IPS-20b (cell line): ENCODE results near the gene BTBD19.
"Not testable (repeated sequence)": the region's sequence is repeated elsewhere in the genome, so short reads cannot be mapped to it uniquely, and the experiment has no call there.

Source experiments
- H3K27ac ChIP-seq: one replicate; pipeline ENCODE4 v1.5.1; 2013; ENCODE audit warnings: low read length
- H3K27me3 ChIP-seq: 2 replicates; pipeline ENCODE4 v1.6.1; 2013; ENCODE audit warnings: mild to moderate bottlenecking, low read length, inconsistent platforms; ENCODE audit not compliant: insufficient read depth
- H3K36me3 ChIP-seq: 2 replicates; pipeline ENCODE4 v1.6.1; 2013; ENCODE audit warnings: low read depth, mild to moderate bottlenecking, inconsistent platforms, low read length, moderate library complexity; ENCODE audit not compliant: insufficient read depth
- H3K4me1 ChIP-seq: 2 replicates; pipeline ENCODE4 v1.6.1; 2013; ENCODE audit warnings: mild to moderate bottlenecking, control low read depth, inconsistent platforms, low read length, moderate library complexity; ENCODE audit not compliant: insufficient read depth
- H3K4me3 ChIP-seq: 2 replicates; pipeline ENCODE4 v1.5.1; 2013; ENCODE audit warnings: mild to moderate bottlenecking, low read length, inconsistent platforms
- H3K9ac ChIP-seq: 2 replicates; pipeline ENCODE4 v1.6.1; 2013; ENCODE audit warnings: low read depth, mild to moderate bottlenecking, inconsistent platforms, low read length, moderate library complexity
- H3K9me3 ChIP-seq: 2 replicates; pipeline ENCODE4 v1.6.1; 2013; ENCODE audit warnings: mild to moderate bottlenecking, low read depth, low read length, inconsistent platforms; ENCODE audit not compliant: insufficient read depth

Gene BTBD19

GRCh38 chr1:44803312-44804095, 4.8 kb upstream of the BTBD19 start:
- Histone ChIP-seq H3K36me3 (peaks cover 29% of the 10 kb centered on the region), H3K27ac (no peak overlapping the region), H3K4me3 (no peak overlapping the region), H3K9ac (no peak overlapping the region), H3K9me3 (no peaks in the 10 kb centered on the region), H3K4me1 (peaks cover 21% of the 10 kb centered on the region), H3K27me3 (peaks cover 6% of the 10 kb centered on the region; the same call in 1 of the 2 replicates)

GRCh38 chr1:44805311-44806024, 2.9 kb upstream of the BTBD19 start:
- Histone ChIP-seq H3K27ac (no peak overlapping the region), H3K27me3 (peaks cover 6% of the 10 kb centered on the region; the same call in 1 of the 2 replicates), H3K9me3 (no peaks in the 10 kb centered on the region), H3K4me3 (no peak overlapping the region), H3K4me1 (peaks cover 31% of the 10 kb centered on the region), H3K36me3 (peaks cover 29% of the 10 kb centered on the region), H3K9ac (no peak overlapping the region)

- peak overlapping the region; percentile 85 for H3K27ac ChIP-seq
- H3K36me3 ChIP-seq = peaks cover 29% of the 10 kb centered on the region
- H3K4me1 ChIP-seq = peaks cover 31% of the 10 kb centered on the region
- no peak overlapping the region for H3K4me3 ChIP-seq
- H3K27me3 ChIP-seq = no peaks in the 10 kb centered on the region; the same call in 1 of the 2 replicates
- peak overlapping the region; percentile 81; the same call in 1 of the 2 replicates for H3K9ac ChIP-seq
- H3K9me3 ChIP-seq = no peaks in the 10 kb centered on the region
These were observed 2.2 kb upstream of the BTBD19 start for GRCh38 chr1:44806025-44806703.

- Histone ChIP-seq H3K27me3 (no peaks in the 10 kb centered on the region), H3K4me1 (peaks cover 31% of the 10 kb centered on the region), H3K9ac (peak within 1 kb of the TSS; percentile 81), H3K27ac (peak within 1 kb of the TSS; percentile 85), H3K36me3 (peaks cover 29% of the 10 kb centered on the region), H3K4me3 (peak within 1 kb of the TSS; percentile 37; the same call in 1 of the 2 replicates), H3K9me3 (no peaks in the 10 kb centered on the region)
These were observed 1.5 kb upstream of the BTBD19 start, which contains the start of gene DYNLT4 for GRCh38 chr1:44806704-44807363. DYNLT4 (minus strand) TSS chr1:44807351; CDS start chr1:44806668, 683 bp downstream.

GRCh38 chr1:44807364-44808062, 810 bp upstream of the BTBD19 start:
- peak overlapping the region; percentile 37; the same call in 1 of the 2 replicates for H3K4me3 ChIP-seq
- peaks cover 29% of the 10 kb centered on the region for H3K36me3 ChIP-seq
- H3K9me3 ChIP-seq = no peaks in the 10 kb centered on the region
- peak overlapping the region; percentile 85 for H3K27ac ChIP-seq
- no peaks in the 10 kb centered on the region for H3K27me3 ChIP-seq
- H3K4me1 ChIP-seq = peaks cover 29% of the 10 kb centered on the region; the same call in 1 of the 2 replicates
- H3K9ac ChIP-seq = peak overlapping the region; percentile 81

GRCh38 chr1:44808938-44809917, 905 bp downstream of the BTBD19 start:
- Histone ChIP-seq H3K27me3 (no peaks in the 10 kb centered on the region), H3K36me3 (peaks cover 15% of the 10 kb centered on the region), H3K4me3 (peak overlapping the region; percentile 13), H3K9ac (peak overlapping the region; percentile 67; the same call in 1 of the 2 replicates), H3K27ac (no peak overlapping the region), H3K9me3 (no peaks in the 10 kb centered on the region), H3K4me1 (peaks cover 29% of the 10 kb centered on the region; the same call in 1 of the 2 replicates)

GRCh38 chr1:44810101-44810761, 1.9 kb downstream of the BTBD19 start:
- Histone ChIP-seq H3K9me3 (no peaks in the 10 kb centered on the region), H3K27ac (no peak overlapping the region), H3K4me3 (no peak overlapping the region), H3K4me1 (peaks cover 29% of the 10 kb centered on the region; the same call in 1 of the 2 replicates), H3K27me3 (no peaks in the 10 kb centered on the region), H3K9ac (no peak overlapping the region; the same call in 1 of the 2 replicates), H3K36me3 (peaks cover 8% of the 10 kb centered on the region)

- H3K27me3 ChIP-seq, H3K4me3 ChIP-seq, H3K36me3 ChIP-seq, H3K9me3 ChIP-seq, H3K27ac ChIP-seq, H3K9ac ChIP-seq: not testable (repeated sequence)
- peaks cover 29% of the 10 kb centered on the region; the same call in 1 of the 2 replicates for H3K4me1 ChIP-seq
These were observed 2.4 kb downstream of the BTBD19 start for GRCh38 chr1:44810762-44811105.

GRCh38 chr1:44811234-44811633, 2.9 kb downstream of the BTBD19 start:
- Histone ChIP-seq H3K9ac (no peak overlapping the region), H3K27ac (no peak overlapping the region), H3K36me3 (no peaks in the 10 kb centered on the region), H3K27me3 (no peaks in the 10 kb centered on the region), H3K4me1 (peaks cover 29% of the 10 kb centered on the region; the same call in 1 of the 2 replicates), H3K4me3 (no peak overlapping the region), H3K9me3 (no peaks in the 10 kb centered on the region)
